ENCODE measurements around the gene BBX.

GRCh38 chr3:107824822-107825371, 302.1 kb downstream of the BBX start:
- TF ChIP-seq CTCF (IDR thresholded peaks at IDR 0.05) (no peak), POLR2A (IDR thresholded peaks at IDR 0.05) (no peak)

All from gastroesophageal sphincter (tissue), 3 donors.